Mesothelial cell of epicardium (in vitro differentiated cells): ENCODE data around the gene SLC6A7. TPM values are rescaled to one million over a fixed set of nuclear protein-coding genes. Genes with fewer than 3 reads are reported as not detected.
"Not testable (repeated sequence)": the region's sequence is repeated elsewhere in the genome, so short reads cannot be mapped to it uniquely, and the experiment has no call there.

ENCODE experiments used
- DNase-seq, 2 experiments: peaks; one replicate each; pipeline ENCODE4 v3.0.0; 2021; ENCODE audit warnings: low spot score in 2 of 2; ENCODE audit not compliant: unreplicated experiment in 2 of 2
- H3K27ac Mint-ChIP-seq: 2 replicates; pipeline ENCODE4 v1.8.0; 2021; ENCODE audit warnings: mixed read lengths
- H3K27me3 Mint-ChIP-seq: 2 replicates; pipeline ENCODE4 v1.8.0; 2021; ENCODE audit warnings: low read depth, mixed read lengths
- H3K36me3 Mint-ChIP-seq: 2 replicates; pipeline ENCODE4 v1.8.0; 2021; ENCODE audit warnings: mixed read lengths
- H3K4me1 Mint-ChIP-seq: 2 replicates; pipeline ENCODE4 v1.8.0; 2021; ENCODE audit warnings: mixed read lengths
- H3K4me3 Mint-ChIP-seq: 2 replicates; pipeline ENCODE4 v1.8.0; 2021; ENCODE audit warnings: mild to moderate bottlenecking, moderate library complexity, mixed read lengths
- H3K9me3 Mint-ChIP-seq: 2 replicates; pipeline ENCODE4 v1.8.0; 2021; ENCODE audit warnings: mixed read lengths
- total RNA-seq: library from RNA; stranded (reverse); gene quantifications from 3 replicates; pipeline ENCODE4 v1.2.1, GENCODE V29; 2021
- TF ChIP-seq, protein P1 (sequence below): fragments of 200-600 bp; sonication (generic); IDR thresholded peaks from one replicate; pipeline ENCODE4 v1.5.0; 2021; ENCODE audit warnings: antibody characterized with exemption; ENCODE audit not compliant: unreplicated experiment

The SLC6A7 gene
- total RNA-seq, 1 donor from 2014 or later = not detected

DNA sequence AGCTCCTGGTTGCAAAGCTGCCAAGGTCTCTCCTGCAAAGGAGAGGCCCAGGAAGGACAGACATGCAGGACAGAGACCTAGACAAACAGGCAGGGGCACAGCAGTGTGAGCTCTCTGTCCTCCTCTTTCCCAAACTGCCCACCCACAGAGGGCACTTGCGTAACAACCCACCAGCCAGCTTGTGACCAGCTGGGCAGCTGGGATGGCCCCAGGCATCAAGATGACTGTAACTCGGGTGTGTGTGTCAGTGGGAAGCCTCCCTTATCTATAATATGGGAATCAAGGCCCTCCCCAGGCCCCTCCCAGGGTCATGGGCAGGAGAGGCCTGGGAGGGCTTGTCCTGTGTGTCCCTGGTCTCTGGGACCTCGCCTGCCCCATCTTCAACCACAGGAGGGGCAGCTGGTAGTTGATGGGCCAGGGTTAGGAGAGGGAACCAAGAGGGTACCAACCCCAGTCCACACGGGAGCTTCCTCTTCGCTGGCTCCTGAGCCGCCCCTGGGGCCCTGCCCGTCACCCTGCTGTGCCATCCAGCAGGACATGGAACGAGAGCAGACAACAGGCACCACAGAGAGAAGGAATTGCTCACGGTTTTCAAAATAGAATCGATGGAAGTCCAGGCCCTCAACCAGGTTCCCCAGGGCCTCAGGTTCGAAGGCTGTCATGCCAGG is 37.9 kb downstream of the SLC6A7 start:
- Mint-ChIP-seq H3K4me1 (no peaks in the 10 kb centered on the region), H3K27me3 (no peaks in the 10 kb centered on the region), H3K9me3 (no peaks in the 10 kb centered on the region), H3K27ac (no peak overlapping the region), H3K36me3 (no peaks in the 10 kb centered on the region), H3K4me3 (no peak overlapping the region)
- TF ChIP-seq, protein P1, sequence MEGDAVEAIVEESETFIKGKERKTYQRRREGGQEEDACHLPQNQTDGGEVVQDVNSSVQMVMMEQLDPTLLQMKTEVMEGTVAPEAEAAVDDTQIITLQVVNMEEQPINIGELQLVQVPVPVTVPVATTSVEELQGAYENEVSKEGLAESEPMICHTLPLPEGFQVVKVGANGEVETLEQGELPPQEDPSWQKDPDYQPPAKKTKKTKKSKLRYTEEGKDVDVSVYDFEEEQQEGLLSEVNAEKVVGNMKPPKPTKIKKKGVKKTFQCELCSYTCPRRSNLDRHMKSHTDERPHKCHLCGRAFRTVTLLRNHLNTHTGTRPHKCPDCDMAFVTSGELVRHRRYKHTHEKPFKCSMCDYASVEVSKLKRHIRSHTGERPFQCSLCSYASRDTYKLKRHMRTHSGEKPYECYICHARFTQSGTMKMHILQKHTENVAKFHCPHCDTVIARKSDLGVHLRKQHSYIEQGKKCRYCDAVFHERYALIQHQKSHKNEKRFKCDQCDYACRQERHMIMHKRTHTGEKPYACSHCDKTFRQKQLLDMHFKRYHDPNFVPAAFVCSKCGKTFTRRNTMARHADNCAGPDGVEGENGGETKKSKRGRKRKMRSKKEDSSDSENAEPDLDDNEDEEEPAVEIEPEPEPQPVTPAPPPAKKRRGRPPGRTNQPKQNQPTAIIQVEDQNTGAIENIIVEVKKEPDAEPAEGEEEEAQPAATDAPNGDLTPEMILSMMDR = no peak
- no peak for DNase-seq

DNA sequence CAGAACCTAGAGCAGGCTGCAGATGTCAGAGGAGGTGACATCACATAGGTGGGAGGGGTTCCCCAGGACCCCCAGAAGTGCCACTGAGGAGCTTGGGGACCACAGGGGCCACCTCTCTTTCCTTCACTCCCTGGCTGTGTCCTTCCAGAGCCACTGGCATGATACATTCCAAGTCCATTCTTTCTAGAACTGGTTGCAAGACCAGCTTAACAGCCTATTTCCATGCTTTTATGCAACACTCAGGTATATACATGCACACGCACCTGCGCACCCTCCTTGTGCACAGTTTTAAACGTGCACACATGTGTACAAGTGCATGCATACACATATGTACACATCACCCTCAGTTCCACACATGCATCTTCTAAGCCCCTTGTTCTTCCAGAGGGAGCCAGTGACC is 39.7 kb downstream of the SLC6A7 start:
- no peaks in the 10 kb centered on the region for H3K36me3 Mint-ChIP-seq
- no peaks in the 10 kb centered on the region for H3K9me3 Mint-ChIP-seq
- H3K27ac Mint-ChIP-seq = no peak overlapping the region
- TF ChIP-seq, protein P1 = no peak
- DNase-seq = no peak
- H3K4me3 Mint-ChIP-seq = no peak overlapping the region
- no peaks in the 10 kb centered on the region for H3K27me3 Mint-ChIP-seq
- H3K4me1 Mint-ChIP-seq = no peaks in the 10 kb centered on the region

DNA sequence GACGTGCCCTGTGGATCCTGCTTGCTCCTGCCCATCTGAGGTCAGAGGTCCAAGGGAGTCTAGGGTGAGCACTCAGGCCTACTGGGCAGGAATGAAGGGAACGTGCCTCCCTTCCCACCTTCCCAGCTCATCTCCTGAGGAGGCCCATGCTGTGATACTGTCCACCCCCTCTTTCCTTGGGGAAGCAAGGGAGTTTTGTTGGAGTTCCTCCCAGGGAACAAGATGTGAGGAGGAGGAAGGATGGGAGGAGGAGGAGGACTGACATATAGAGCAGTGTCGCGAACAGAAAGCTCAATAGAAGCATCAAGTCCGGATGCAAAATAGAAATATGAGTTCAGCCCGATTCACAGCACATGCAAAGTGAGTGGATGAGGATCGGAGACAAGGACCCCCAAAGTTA is 41.0 kb downstream of the SLC6A7 start:
- Mint-ChIP-seq H3K9me3 (no peaks in the 10 kb centered on the region), H3K27me3 (no peaks in the 10 kb centered on the region), H3K27ac (no peak overlapping the region), H3K36me3 (no peaks in the 10 kb centered on the region), H3K4me3 (no peak overlapping the region), H3K4me1 (peaks cover 5% of the 10 kb centered on the region)
- TF ChIP-seq, protein P1 = no peak
- DNase-seq = no peak

DNA sequence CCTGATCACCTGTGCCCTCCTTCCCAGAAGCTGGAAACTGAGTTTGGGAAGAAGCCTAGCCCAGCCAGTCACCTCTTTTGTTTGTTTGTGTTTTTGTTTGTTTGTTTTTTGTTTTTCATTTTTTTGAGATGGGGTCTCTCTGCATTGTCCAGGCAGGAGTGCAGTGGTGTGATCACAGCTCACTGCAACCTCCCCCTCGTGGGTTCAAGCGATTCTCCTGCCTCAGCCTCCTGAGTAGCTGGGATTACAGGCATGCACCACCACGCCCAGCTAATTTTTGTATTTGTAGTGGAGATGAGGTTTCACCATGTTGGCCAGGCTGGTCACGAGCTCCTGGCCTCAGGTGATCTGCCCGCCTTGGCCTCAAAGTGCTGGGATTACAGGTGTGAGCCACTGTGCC is 43.8 kb downstream of the SLC6A7 start:
- DNase-seq, H3K27ac Mint-ChIP-seq, H3K36me3 Mint-ChIP-seq, H3K4me1 Mint-ChIP-seq, H3K4me3 Mint-ChIP-seq, H3K9me3 Mint-ChIP-seq, H3K27me3 Mint-ChIP-seq: not testable (repeated sequence)

DNA sequence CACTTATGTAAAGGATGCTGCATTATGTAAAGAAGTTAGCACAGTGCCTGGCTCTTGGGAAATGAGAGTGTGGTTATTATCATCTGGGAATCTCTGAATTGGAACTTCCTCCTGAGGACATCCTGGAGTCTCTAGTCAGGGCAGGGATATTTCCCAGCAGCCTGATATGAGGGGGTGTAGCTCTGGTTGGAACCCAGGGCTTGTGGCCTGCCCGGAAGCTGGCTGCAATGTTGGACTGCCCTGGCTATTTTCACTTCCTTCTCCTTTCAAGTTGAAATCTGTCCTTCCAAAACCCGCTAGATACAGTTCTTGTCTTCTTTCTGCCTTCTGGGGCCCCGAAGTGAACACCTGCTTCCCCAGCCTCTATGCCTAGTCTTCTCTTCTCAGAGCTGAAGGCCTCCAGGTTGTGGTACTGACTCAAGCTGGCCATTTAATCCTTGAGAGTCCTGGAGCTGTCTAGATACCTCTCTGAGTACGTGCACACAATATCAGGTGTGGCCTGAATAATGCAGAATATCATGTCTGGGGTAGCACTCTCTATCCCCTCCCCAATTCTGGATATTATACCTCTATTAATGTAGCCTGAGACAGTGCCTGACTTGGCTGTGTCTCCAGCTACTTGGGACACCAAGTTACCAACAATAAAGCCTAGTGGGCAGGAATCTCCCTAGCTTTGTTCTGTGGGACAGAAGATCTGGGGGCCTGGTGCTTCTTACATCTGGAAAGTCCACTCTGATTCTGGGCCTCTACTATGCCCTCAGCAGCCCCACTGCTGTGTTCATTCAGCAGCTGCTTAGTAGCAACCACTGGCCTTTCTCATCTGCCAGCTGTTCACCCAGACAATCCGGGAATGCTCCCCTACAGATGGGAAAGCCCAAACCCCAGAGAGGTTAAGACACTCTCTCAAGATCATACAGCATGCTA is 45.0 kb downstream of the SLC6A7 start:
- Mint-ChIP-seq H3K36me3 (no peaks in the 10 kb centered on the region), H3K4me3 (no peak overlapping the region), H3K27me3 (no peaks in the 10 kb centered on the region), H3K4me1 (peaks cover 5% of the 10 kb centered on the region), H3K9me3 (no peaks in the 10 kb centered on the region), H3K27ac (no peak overlapping the region)
- TF ChIP-seq, protein P1 = no peak
- no peak for DNase-seq

DNA sequence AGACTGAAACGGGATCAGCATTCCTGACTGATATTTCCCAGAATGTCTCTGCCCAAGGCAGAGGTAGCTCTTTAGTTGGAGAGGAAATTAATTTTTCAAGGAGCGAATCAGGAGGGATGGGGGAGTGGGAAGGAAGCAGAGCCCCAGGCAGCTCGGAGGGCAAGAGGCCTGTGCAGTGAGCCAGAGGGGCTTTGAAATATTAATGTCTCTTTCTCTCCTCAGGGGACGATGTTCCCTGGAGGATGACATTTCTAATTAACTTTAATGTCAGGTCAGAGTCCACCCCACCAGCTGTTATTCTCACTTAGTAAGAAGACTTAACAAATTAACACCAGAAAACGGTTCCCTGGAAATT is 45.6 kb downstream of the SLC6A7 start:
- TF ChIP-seq, protein P1 = no peak
- H3K4me1 Mint-ChIP-seq = peaks cover 5% of the 10 kb centered on the region
- no peak overlapping the region for H3K27ac Mint-ChIP-seq
- H3K4me3 Mint-ChIP-seq = no peak overlapping the region
- H3K9me3 Mint-ChIP-seq = no peaks in the 10 kb centered on the region
- H3K36me3 Mint-ChIP-seq = no peaks in the 10 kb centered on the region
- no peak for DNase-seq
- H3K27me3 Mint-ChIP-seq = no peaks in the 10 kb centered on the region
